GM23248 (cell line): ENCODE measurements around the gene UBAC2. TPM values are rescaled to one million over a fixed set of nuclear protein-coding genes. Genes with fewer than 3 reads are reported as not detected.

Source experiments
- DNase-seq: peaks from one replicate; pipeline ENCODE4 v3.0.0-alpha.2; 2015
- H2AFZ ChIP-seq: fragments of 200-600 bp; sonication (generic); 2 replicates; pipeline ENCODE4 v1.6.1; 2016; ENCODE audit warnings: antibody characterized with exemption
- H3F3A ChIP-seq: fragments of 200-600 bp; sonication (generic); 2 replicates; pipeline ENCODE4 v1.6.1; 2016; ENCODE audit warnings: mild to moderate bottlenecking, antibody characterized with exemption, mixed run types; ENCODE audit not compliant: insufficient read depth
- H3K27ac ChIP-seq: fragments of 200-600 bp; sonication (generic); 2 replicates; pipeline ENCODE4 v1.5.1; 2016; ENCODE audit warnings: mild to moderate bottlenecking
- H3K27me3 ChIP-seq: fragments of 200-600 bp; sonication (generic); replicated peaks from 2 replicates; pipeline ENCODE4 v1.6.1; 2016; ENCODE audit warnings: mild to moderate bottlenecking; ENCODE audit not compliant: insufficient read depth
- H3K36me3 ChIP-seq: fragments of 200-600 bp; sonication (generic); 2 replicates; pipeline ENCODE4 v1.6.1; 2016; ENCODE audit warnings: low read depth, mild to moderate bottlenecking
- H3K4me1 ChIP-seq: fragments of 200-600 bp; sonication (generic); 2 replicates; pipeline ENCODE4 v1.6.1; 2016; ENCODE audit warnings: mild to moderate bottlenecking; ENCODE audit not compliant: insufficient read depth
- H3K4me2 ChIP-seq: fragments of 200-600 bp; sonication (generic); one replicate; pipeline ENCODE4 v1.6.1; 2016; ENCODE audit warnings: mild to moderate bottlenecking; ENCODE audit not compliant: unreplicated experiment
- H3K4me3 ChIP-seq: fragments of 200-600 bp; sonication (generic); 2 replicates; pipeline ENCODE4 v1.5.1; 2016; ENCODE audit warnings: mild to moderate bottlenecking
- H3K79me2 ChIP-seq: fragments of 200-600 bp; sonication (generic); 2 replicates; pipeline ENCODE4 v1.6.1; 2016; ENCODE audit warnings: mild to moderate bottlenecking; ENCODE audit not compliant: insufficient read depth
- H3K9ac ChIP-seq: fragments of 200-600 bp; sonication (generic); 2 replicates; pipeline ENCODE4 v1.6.1; 2016; ENCODE audit warnings: mild to moderate bottlenecking
- H3K9me2 ChIP-seq: fragments of 200-600 bp; sonication (generic); 2 replicates; pipeline ENCODE4 v1.6.1; 2016; ENCODE audit warnings: mixed run types, mild to moderate bottlenecking, moderate library complexity; ENCODE audit not compliant: insufficient read depth
- H3K9me3 ChIP-seq: fragments of 200-600 bp; sonication (generic); one replicate; pipeline ENCODE4 v1.6.1; 2017; ENCODE audit warnings: low read depth
- H4K20me1 ChIP-seq: fragments of 200-600 bp; sonication (generic); 2 replicates; pipeline ENCODE4 v1.6.0; 2016; ENCODE audit not compliant: insufficient read depth
- EZH2 ChIP-seq: fragments of 200-600 bp; sonication (generic); IDR thresholded peaks from 2 replicates; pipeline ENCODE4 v1.6.1; 2018; ENCODE audit warnings: antibody characterized with exemption, mild to moderate bottlenecking; ENCODE audit not compliant: insufficient read depth, poor library complexity, severe bottlenecking
- EZH2phosphoT487 ChIP-seq: fragments of 200-600 bp; sonication (generic); IDR thresholded peaks from 2 replicates; pipeline ENCODE4 v1.6.1; 2018; ENCODE audit warnings: antibody characterized with exemption, moderate library complexity, mild to moderate bottlenecking, low read depth; ENCODE audit not compliant: insufficient read depth
- WGBS, 2 experiments: methylation state at CpG; one replicate each; pipeline ENCODE4 v1.1.6; 2015 to 2017; ENCODE audit warnings: low lambda C conversion rate in 2 of 2, low coverage in 1 of 2; ENCODE audit errors: missing lambda C conversion rate in 2 of 2; 5-methylcytosine and 5-hydroxymethylcytosine counted together
- in situ Hi-C: fragments of 300-500 bp; cut with MboI; formaldehyde crosslinking; loops from 2 replicates; pipeline ENCODE4 v1.15.0; 2020
- polyA plus RNA-seq: library from polyadenylated mRNA; unstranded; fragments of >200 nt; fragmentation: Nextera tagmentation; extraction: Ambion mirVana; gene quantifications from 2 replicates; pipeline ENCODE4 v1.2.1, GENCODE V29; 2016
- total RNA-seq: library from RNA; depleted of rRNA; stranded (reverse); fragments of >200 nt; shearing (Covaris generic); gene quantifications from 2 replicates; pipeline ENCODE4 v1.2.3, GENCODE V29; 2014

Gene UBAC2
- total and polyA plus RNA-seq, 2 experiments from 2014 or later, result 66.1 to 95.9 TPM

DNA sequence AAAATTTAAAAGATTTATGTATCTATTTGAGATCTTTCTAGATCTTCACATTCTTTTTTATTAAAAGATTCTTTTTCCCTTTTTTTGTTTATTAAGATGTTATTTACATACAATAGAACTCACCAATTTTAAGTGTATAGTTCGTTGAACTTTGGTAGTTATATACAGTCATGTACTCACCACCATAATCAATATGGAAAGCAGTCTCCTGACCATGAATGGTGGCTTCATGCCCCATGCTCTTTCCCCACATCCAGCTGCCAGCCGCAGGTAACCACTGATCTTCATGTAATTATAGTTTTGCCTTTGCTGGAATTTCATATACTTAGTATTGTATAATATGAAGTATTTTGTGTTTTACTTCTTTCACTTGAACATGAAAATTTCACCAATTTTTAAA lies 127.1 kb downstream of the UBAC2 start:
- no peak overlapping the region for H3K4me3 ChIP-seq
- H3K4me2 ChIP-seq, result no peak overlapping the region
- peaks cover 6% of the 10 kb centered on the region for H3F3A ChIP-seq
- DNase-seq, result no peak
- WGBS, 2 experiments, result 98% methylated on average over 2 of the region's 2 CpGs
- no peak for TF ChIP-seq EZH2phosphoT487
- no peak for TF ChIP-seq EZH2
- no peaks in the 10 kb centered on the region for H3K9me3 ChIP-seq
- no peaks in the 10 kb centered on the region for H4K20me1 ChIP-seq
- H3K4me1 ChIP-seq, result peaks cover 12% of the 10 kb centered on the region
- H3K9ac ChIP-seq, result no peak overlapping the region
- no peaks in the 10 kb centered on the region for H3K9me2 ChIP-seq
- no peaks in the 10 kb centered on the region for H3K27me3 ChIP-seq
- H3K27ac ChIP-seq, result no peak overlapping the region
- no peak overlapping the region for H2AFZ ChIP-seq
- in situ Hi-C loops, result no loop called here
- no peaks in the 10 kb centered on the region for H3K79me2 ChIP-seq
- H3K36me3 ChIP-seq, result peaks cover 6% of the 10 kb centered on the region; the same call in 1 of the 2 replicates

- TF ChIP-seq EZH2phosphoT487 (no peak), EZH2 (no peak)
These were observed 128.8 kb downstream of the UBAC2 start for GRCh38 chr13:99329477-99329876.

GRCh38 chr13:99330942-99331341 lies 130.3 kb downstream of the UBAC2 start:
- TF ChIP-seq EZH2 (no peak), EZH2phosphoT487 (no peak)
- Histone ChIP-seq H3K36me3 (peaks cover 6% of the 10 kb centered on the region; the same call in 1 of the 2 replicates), H3K9me3 (no peaks in the 10 kb centered on the region), H2AFZ (no peak overlapping the region), H3K9me2 (no peaks in the 10 kb centered on the region), H3K9ac (no peak overlapping the region), H4K20me1 (no peaks in the 10 kb centered on the region), H3K4me1 (no peaks in the 10 kb centered on the region), H3K4me2 (no peak overlapping the region), H3K27me3 (no peaks in the 10 kb centered on the region), H3K79me2 (no peaks in the 10 kb centered on the region), H3K27ac (no peak overlapping the region), H3K4me3 (no peak overlapping the region), H3F3A (no peaks in the 10 kb centered on the region)
- in situ Hi-C loops, result no loop called here
- DNase-seq, result no peak
- 65% methylated on average over 6 of the region's 6 CpGs for WGBS, 2 experiments

More at GRCh38 chr13:99329477-99329876, 128.8 kb downstream of the UBAC2 start:
- H3K4me1 ChIP-seq, result no peaks in the 10 kb centered on the region
- in situ Hi-C loops, result no loop called here
- no peaks in the 10 kb centered on the region for H3K27me3 ChIP-seq
- H3F3A ChIP-seq, result no peaks in the 10 kb centered on the region
- H3K9me2 ChIP-seq, result no peaks in the 10 kb centered on the region
- no peak overlapping the region for H3K9ac ChIP-seq
- no peak for DNase-seq
- WGBS, 2 experiments, result 94 to 100% methylated on average over 1 of the region's 1 CpG
- H4K20me1 ChIP-seq, result no peaks in the 10 kb centered on the region
- H3K36me3 ChIP-seq, result peaks cover 6% of the 10 kb centered on the region; the same call in 1 of the 2 replicates
- no peak overlapping the region for H3K4me3 ChIP-seq
- no peak overlapping the region for H2AFZ ChIP-seq
- no peak overlapping the region for H3K27ac ChIP-seq
- H3K79me2 ChIP-seq, result no peaks in the 10 kb centered on the region
- no peak overlapping the region for H3K4me2 ChIP-seq
- H3K9me3 ChIP-seq, result no peaks in the 10 kb centered on the region

DNA sequence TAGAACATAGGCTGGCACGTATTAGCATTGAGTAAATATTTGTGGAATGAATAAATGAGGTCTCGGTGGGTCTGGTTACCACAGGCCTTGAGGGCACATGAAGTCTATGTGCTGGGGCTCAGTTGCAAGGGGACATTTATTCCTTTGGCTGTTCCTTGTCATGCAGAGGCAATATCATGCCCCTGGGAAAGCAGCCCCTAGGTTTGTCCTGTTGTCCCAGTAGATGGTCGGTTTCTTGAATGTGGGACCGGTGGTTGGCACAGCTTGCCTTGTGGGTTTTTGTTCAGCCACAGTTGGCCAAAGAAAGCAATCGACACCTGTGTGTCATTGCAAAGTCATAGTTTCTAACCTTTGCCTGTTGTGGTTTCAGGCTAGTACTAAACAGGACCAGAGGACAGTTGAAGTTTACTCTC lies 131.2 kb downstream of the UBAC2 start:
- TF ChIP-seq EZH2phosphoT487 (no peak), EZH2 (no peak)
- WGBS, 2 experiments, result 95 to 96% methylated on average over 5 of the region's 5 CpGs
- no peaks in the 10 kb centered on the region for H3F3A ChIP-seq
- H3K9me3 ChIP-seq, result no peaks in the 10 kb centered on the region
- H3K36me3 ChIP-seq, result peaks cover 6% of the 10 kb centered on the region; the same call in 1 of the 2 replicates
- no peak overlapping the region for H3K27ac ChIP-seq
- DNase-seq, result no peak
- H3K9me2 ChIP-seq, result no peaks in the 10 kb centered on the region
- H4K20me1 ChIP-seq, result no peaks in the 10 kb centered on the region
- no peak overlapping the region for H3K4me2 ChIP-seq
- H3K9ac ChIP-seq, result no peak overlapping the region
- no peak overlapping the region for H3K4me3 ChIP-seq
- no peak overlapping the region for H2AFZ ChIP-seq
- H3K27me3 ChIP-seq, result no peaks in the 10 kb centered on the region
- no peaks in the 10 kb centered on the region for H3K79me2 ChIP-seq
- in situ Hi-C loops, result no loop called here
- no peaks in the 10 kb centered on the region for H3K4me1 ChIP-seq

GRCh38 chr13:99332456-99332855 lies 131.8 kb downstream of the UBAC2 start:
- Histone ChIP-seq H3K27ac (no peak overlapping the region), H3K4me2 (no peak overlapping the region), H3K9me2 (no peaks in the 10 kb centered on the region), H3K9me3 (no peaks in the 10 kb centered on the region), H2AFZ (no peak overlapping the region), H4K20me1 (no peaks in the 10 kb centered on the region), H3K4me3 (no peak overlapping the region), H3K27me3 (no peaks in the 10 kb centered on the region), H3F3A (no peaks in the 10 kb centered on the region), H3K9ac (no peak overlapping the region), H3K4me1 (no peaks in the 10 kb centered on the region), H3K36me3 (peaks cover 6% of the 10 kb centered on the region; the same call in 1 of the 2 replicates), H3K79me2 (no peaks in the 10 kb centered on the region)
- in situ Hi-C loops, result no loop called here
- 88 to 91% methylated on average over 9 of the region's 9 CpGs for WGBS, 2 experiments
- DNase-seq, result no peak
- no peak for TF ChIP-seq EZH2phosphoT487
- TF ChIP-seq EZH2, result no peak
